H9 (cell line): Measurements from ENCODE around the gene ABCG5. TPM values are rescaled to one million over a fixed set of nuclear protein-coding genes. Genes with fewer than 3 reads are reported as not detected.

ENCODE experiments used
- DNase-seq: peaks from one replicate; pipeline ENCODE4 v3.0.0-alpha.2; 2017
- H2AFZ ChIP-seq: one replicate; pipeline ENCODE4 v1.6.1; 2013; ENCODE audit warnings: mild to moderate bottlenecking, low read length, control low read depth, moderate library complexity
- H2AK5ac ChIP-seq: 2 replicates; pipeline ENCODE4 v1.6.1; 2013; ENCODE audit warnings: low read length, control low read depth, mixed read lengths; ENCODE audit not compliant: insufficient read length
- H2BK120ac ChIP-seq: one replicate; pipeline ENCODE4 v1.6.1; 2013; ENCODE audit warnings: low read depth, mild to moderate bottlenecking, low read length, control low read depth, inconsistent platforms; ENCODE audit not compliant: poor library complexity, severe bottlenecking
- H2BK12ac ChIP-seq: 2 replicates; pipeline ENCODE4 v1.6.1; 2013; ENCODE audit warnings: low read length, control low read depth, mixed read lengths, low read depth; ENCODE audit not compliant: insufficient read length
- H2BK15ac ChIP-seq: 2 replicates; pipeline ENCODE4 v1.6.1; 2013; ENCODE audit warnings: low read depth, low read length, control low read depth
- H2BK20ac ChIP-seq: one replicate; pipeline ENCODE4 v1.6.1; 2013; ENCODE audit warnings: low read depth, mild to moderate bottlenecking, low read length, control low read depth, inconsistent platforms; ENCODE audit not compliant: poor library complexity, severe bottlenecking
- H2BK5ac ChIP-seq: 2 replicates; pipeline ENCODE4 v1.6.1; 2013; ENCODE audit warnings: low read length, control low read depth, mixed read lengths; ENCODE audit not compliant: insufficient read length
- H3K14ac ChIP-seq: 2 replicates; pipeline ENCODE4 v1.6.1; 2013; ENCODE audit warnings: low read length, control low read depth; ENCODE audit not compliant: insufficient read depth
- H3K18ac ChIP-seq: 2 replicates; pipeline ENCODE4 v1.6.1; 2013; ENCODE audit warnings: low read depth, mild to moderate bottlenecking, mixed read lengths, low read length, control low read depth; ENCODE audit not compliant: insufficient read length
- H3K23ac ChIP-seq: 2 replicates; pipeline ENCODE4 v1.6.1; 2013; ENCODE audit warnings: low read length, control low read depth, mixed read lengths, low read depth; ENCODE audit not compliant: insufficient read length
- H3K23me2 ChIP-seq: 2 replicates; pipeline ENCODE4 v1.6.1; 2013; ENCODE audit warnings: low read depth, mild to moderate bottlenecking, mixed read lengths, low read length, control low read depth; ENCODE audit not compliant: insufficient read length, poor library complexity, severe bottlenecking
- H3K27ac ChIP-seq: 2 replicates; pipeline ENCODE4 v1.5.1; 2013; ENCODE audit warnings: low read length, control low read depth, mixed read lengths, low read depth; ENCODE audit not compliant: insufficient read length
- H3K27me3 ChIP-seq: 2 replicates; pipeline ENCODE4 v1.6.1; 2013; ENCODE audit warnings: low read length, control low read depth, inconsistent platforms; ENCODE audit not compliant: insufficient read depth
- H3K4ac ChIP-seq: 2 replicates; pipeline ENCODE4 v1.6.1; 2013; ENCODE audit warnings: low read depth, mild to moderate bottlenecking, control low read depth, inconsistent platforms, low read length, moderate library complexity
- H3K4me1 ChIP-seq: 2 replicates; pipeline ENCODE4 v1.6.1; 2013; ENCODE audit warnings: low read length, control low read depth, inconsistent platforms; ENCODE audit not compliant: insufficient read depth
- H3K4me2 ChIP-seq: 2 replicates; pipeline ENCODE4 v1.6.1; 2013; ENCODE audit warnings: low read length, control low read depth, mixed read lengths; ENCODE audit not compliant: insufficient read length, insufficient read depth
- H3K56ac ChIP-seq: 2 replicates; pipeline ENCODE4 v1.6.1; 2013; ENCODE audit warnings: low read depth, mild to moderate bottlenecking, mixed read lengths, low read length, control low read depth; ENCODE audit not compliant: insufficient read length
- H3K79me1 ChIP-seq: 2 replicates; pipeline ENCODE4 v1.6.1; 2013; ENCODE audit warnings: low read depth, mild to moderate bottlenecking, moderate library complexity, low read length, control low read depth, inconsistent platforms; ENCODE audit not compliant: insufficient read depth, poor library complexity, severe bottlenecking
- H3K79me2 ChIP-seq: 2 replicates; pipeline ENCODE4 v1.6.1; 2013; ENCODE audit warnings: low read length, control low read depth, inconsistent platforms; ENCODE audit not compliant: insufficient read depth
- H3K9ac ChIP-seq: 2 replicates; pipeline ENCODE4 v1.6.1; 2013; ENCODE audit warnings: low read length, control low read depth, mixed read lengths; ENCODE audit not compliant: insufficient read length; ENCODE audit errors: extremely low read depth
- H3K9me3 ChIP-seq: one replicate; pipeline ENCODE4 v1.6.1; 2013; ENCODE audit warnings: low read depth, low read length, inconsistent platforms; ENCODE audit not compliant: control insufficient read depth
- H3T11ph ChIP-seq: one replicate; pipeline ENCODE4 v1.6.1; 2013; ENCODE audit warnings: mild to moderate bottlenecking, low read length, control low read depth, inconsistent platforms
- H4K20me1 ChIP-seq: one replicate; pipeline ENCODE4 v1.6.1; 2013; ENCODE audit not compliant: control insufficient read depth, insufficient read length, insufficient read depth
- H4K5ac ChIP-seq: 2 replicates; pipeline ENCODE4 v1.6.1; 2013; ENCODE audit warnings: low read depth, mild to moderate bottlenecking, mixed read lengths, low read length, control low read depth; ENCODE audit not compliant: insufficient read length
- H4K8ac ChIP-seq: replicated peaks from 2 replicates; pipeline ENCODE4 v1.6.1; 2013; ENCODE audit warnings: low read length, control low read depth, mixed read lengths, low read depth; ENCODE audit not compliant: insufficient read length
- H4K91ac ChIP-seq: 2 replicates; pipeline ENCODE4 v1.6.1; 2013; ENCODE audit warnings: low read depth, mild to moderate bottlenecking, moderate library complexity, mixed read lengths, low read length, control low read depth; ENCODE audit not compliant: insufficient read length
- H3K27ac Mint-ChIP-seq, 3 experiments: 2 replicates in 2 of 3; 3 replicates in 1 of 3; pipeline ENCODE4 v1.8.0; 2020 to 2021; ENCODE audit warnings: mixed read lengths in 3 of 3, mild to moderate bottlenecking in 1 of 3, moderate library complexity in 1 of 3
- H3K27me3 Mint-ChIP-seq: 2 replicates; pipeline ENCODE4 v1.8.0; 2021; ENCODE audit warnings: low read depth, mild to moderate bottlenecking, moderate library complexity, mixed read lengths
- H3K36me3 Mint-ChIP-seq, 3 experiments: 2 replicates in 2 of 3; 3 replicates in 1 of 3; pipeline ENCODE4 v1.8.0; 2020 to 2021; ENCODE audit warnings: low read depth in 3 of 3, mixed read lengths in 3 of 3; ENCODE audit not compliant: insufficient read depth in 1 of 3
- H3K4me1 Mint-ChIP-seq, 2 experiments: 2 replicates each; pipeline ENCODE4 v1.8.0; 2020; ENCODE audit warnings: mixed read lengths in 2 of 2
- H3K4me3 Mint-ChIP-seq, 2 experiments: 2 replicates in 1 of 2; 3 replicates in 1 of 2; pipeline ENCODE4 v1.8.0; 2020 to 2021; ENCODE audit warnings: mild to moderate bottlenecking in 2 of 2, mixed read lengths in 2 of 2, moderate library complexity in 1 of 2
- H3K9me3 Mint-ChIP-seq, 2 experiments: 2 replicates in 1 of 2; 3 replicates in 1 of 2; pipeline ENCODE4 v1.8.0; 2020; ENCODE audit warnings: mild to moderate bottlenecking in 2 of 2, mixed read lengths in 2 of 2, moderate library complexity in 1 of 2
- WGBS: extraction: QIAGEN DNeasy Blood & Tissue Kit; methylation state at CpG from one replicate; pipeline ENCODE4 v1.1.7; 2013; ENCODE audit warnings: missing lambda C conversion rate, low lambda C conversion rate, mixed read lengths; ENCODE audit not compliant: insufficient read length; ENCODE audit errors: extremely low coverage; 5-methylcytosine and 5-hydroxymethylcytosine counted together
- total RNA-seq: library from RNA; stranded (reverse); gene quantifications from 2 replicates; pipeline ENCODE4 v1.2.1, GENCODE V29; 2021
- TF ChIP-seq, protein P1 (sequence below): fragments of 200-600 bp; sonication (generic); conservative IDR thresholded peaks from 3 replicates; pipeline ENCODE4 v1.8.0; 2021; ENCODE audit warnings: antibody characterized with exemption, mild to moderate bottlenecking

The ABCG5 gene
- total RNA-seq, 1 experiment from 2014 or later = not detected

DNA sequence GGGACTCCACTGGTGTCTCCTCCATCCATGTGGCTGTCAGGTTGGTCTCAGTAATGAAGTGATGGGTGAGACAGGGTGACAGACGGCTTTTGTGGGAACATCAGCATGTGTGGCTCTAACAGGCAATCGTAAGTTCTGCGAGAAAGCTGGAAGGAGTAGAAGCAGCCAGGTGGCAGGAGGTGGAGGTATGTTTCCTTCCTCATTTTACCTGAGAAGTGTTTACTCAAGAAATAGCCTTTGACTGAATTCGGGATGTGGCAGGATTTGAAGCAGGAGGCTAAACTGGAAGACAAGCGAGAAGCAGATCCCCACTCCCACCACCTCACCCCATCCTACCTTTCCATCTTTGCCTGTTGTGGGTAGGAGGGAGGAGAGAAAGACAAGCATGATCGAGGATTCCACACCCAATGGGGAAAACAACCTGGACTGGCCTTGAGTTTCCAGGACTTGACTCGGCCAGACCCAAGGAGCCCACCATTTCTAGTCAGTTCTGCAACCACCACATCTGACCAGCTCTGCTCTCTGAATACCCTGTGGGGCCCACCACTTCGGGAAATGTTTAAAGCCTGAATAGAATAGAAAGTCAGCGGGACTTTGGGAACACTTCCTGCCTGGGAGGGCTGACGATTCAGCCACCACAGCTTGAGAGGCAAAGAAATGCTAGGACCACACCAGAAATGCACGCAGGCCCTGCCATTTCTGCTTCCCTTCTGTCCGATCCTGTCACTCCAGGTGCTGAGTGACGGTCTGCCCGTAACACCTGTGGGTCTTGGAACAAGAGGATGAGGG, 1.3 kb upstream of the ABCG5 start:
- H3K4me1 Mint-ChIP-seq = peaks cover 0 to 11% of the 10 kb centered on the region in 2 experiments; a peak in 2 of 4 replicates
- Histone ChIP-seq H3K23me2 (no peaks in the 10 kb centered on the region), H3K9ac (no peak overlapping the region), H2BK120ac (no peak overlapping the region), H2AFZ (no peak overlapping the region), H3K14ac (no peak overlapping the region), H3K4ac (no peak overlapping the region), H3K56ac (no peak overlapping the region), H3K79me2 (no peaks in the 10 kb centered on the region), H4K8ac (no peak overlapping the region), H4K20me1 (no peaks in the 10 kb centered on the region), H2BK15ac (no peak overlapping the region), H3K79me1 (no peaks in the 10 kb centered on the region), H3K18ac (no peak overlapping the region), H3T11ph (no peak overlapping the region), H2BK5ac (no peak overlapping the region), H2AK5ac (no peak overlapping the region), H4K91ac (no peak overlapping the region), H3K23ac (no peak overlapping the region), H3K4me1 (no peaks in the 10 kb centered on the region; the same call in 1 of the 2 replicates), H4K5ac (no peak overlapping the region), H3K27ac (no peak overlapping the region), H3K9me3 (no peaks in the 10 kb centered on the region), H2BK12ac (no peak overlapping the region), H2BK20ac (no peak overlapping the region), H3K4me2 (no peak overlapping the region), H3K27me3 (no peaks in the 10 kb centered on the region)
- H3K36me3 Mint-ChIP-seq = no peaks in the 10 kb centered on the region
- H3K4me3 Mint-ChIP-seq = no peak overlapping the region
- TF ChIP-seq, protein P1, sequence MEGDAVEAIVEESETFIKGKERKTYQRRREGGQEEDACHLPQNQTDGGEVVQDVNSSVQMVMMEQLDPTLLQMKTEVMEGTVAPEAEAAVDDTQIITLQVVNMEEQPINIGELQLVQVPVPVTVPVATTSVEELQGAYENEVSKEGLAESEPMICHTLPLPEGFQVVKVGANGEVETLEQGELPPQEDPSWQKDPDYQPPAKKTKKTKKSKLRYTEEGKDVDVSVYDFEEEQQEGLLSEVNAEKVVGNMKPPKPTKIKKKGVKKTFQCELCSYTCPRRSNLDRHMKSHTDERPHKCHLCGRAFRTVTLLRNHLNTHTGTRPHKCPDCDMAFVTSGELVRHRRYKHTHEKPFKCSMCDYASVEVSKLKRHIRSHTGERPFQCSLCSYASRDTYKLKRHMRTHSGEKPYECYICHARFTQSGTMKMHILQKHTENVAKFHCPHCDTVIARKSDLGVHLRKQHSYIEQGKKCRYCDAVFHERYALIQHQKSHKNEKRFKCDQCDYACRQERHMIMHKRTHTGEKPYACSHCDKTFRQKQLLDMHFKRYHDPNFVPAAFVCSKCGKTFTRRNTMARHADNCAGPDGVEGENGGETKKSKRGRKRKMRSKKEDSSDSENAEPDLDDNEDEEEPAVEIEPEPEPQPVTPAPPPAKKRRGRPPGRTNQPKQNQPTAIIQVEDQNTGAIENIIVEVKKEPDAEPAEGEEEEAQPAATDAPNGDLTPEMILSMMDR = no peak
- H3K9me3 Mint-ChIP-seq = no peaks in the 10 kb centered on the region
- no CpG with 5 or more reads among the region's 14 CpGs for WGBS
- H3K27me3 Mint-ChIP-seq = no peaks in the 10 kb centered on the region
- peak overlapping the region in 1 of 3 experiments; percentile 53; a peak in 2 of 7 replicates for H3K27ac Mint-ChIP-seq
- DNase-seq = no peak
